Neural progenitor cell (in vitro differentiated cells): ENCODE measurements around the gene OR1E2. TPM values are rescaled to one million over a fixed set of nuclear protein-coding genes. Genes with fewer than 3 reads are reported as not detected.

Source experiments
- DNase-seq: peaks from one replicate; pipeline ENCODE4 v3.0.0-alpha.2; 2016; ENCODE audit warnings: low spot score
- H2AFZ ChIP-seq: fragments of 200-600 bp; sonication (generic); replicated peaks from 2 replicates; pipeline ENCODE4 v1.6.1; 2016; ENCODE audit warnings: antibody characterized with exemption
- H3F3A ChIP-seq: fragments of 200-600 bp; sonication (generic); 2 replicates; pipeline ENCODE4 v1.6.1; 2016; ENCODE audit warnings: antibody characterized with exemption, low read depth
- H3K27ac ChIP-seq: fragments of 200-600 bp; sonication (generic); 2 replicates; pipeline ENCODE4 v1.5.1; 2016; ENCODE audit warnings: mild to moderate bottlenecking
- H3K27me3 ChIP-seq: fragments of 200-600 bp; sonication (generic); 2 replicates; pipeline ENCODE4 v1.6.1; 2016; ENCODE audit warnings: mild to moderate bottlenecking, moderate library complexity
- H3K36me3 ChIP-seq: fragments of 200-600 bp; sonication (generic); 2 replicates; pipeline ENCODE4 v1.5.1; 2016
- H3K4me1 ChIP-seq: fragments of 200-600 bp; sonication (generic); 2 replicates; pipeline ENCODE4 v1.6.1; 2016; ENCODE audit warnings: mixed run types
- H3K4me2 ChIP-seq: fragments of 200-600 bp; sonication (generic); 2 replicates; pipeline ENCODE4 v1.6.1; 2016
- H3K4me3 ChIP-seq: fragments of 200-600 bp; sonication (generic); 2 replicates; pipeline ENCODE4 v1.5.1; 2016
- H3K79me2 ChIP-seq: fragments of 200-600 bp; sonication (generic); 2 replicates; pipeline ENCODE4 v1.6.1; 2016; ENCODE audit warnings: low read depth
- H3K9ac ChIP-seq: fragments of 200-600 bp; sonication (generic); 2 replicates; pipeline ENCODE4 v1.6.1; 2016
- H3K9me3 ChIP-seq: fragments of 200-600 bp; sonication (generic); 2 replicates; pipeline ENCODE4 v1.5.1; 2016; ENCODE audit warnings: low read depth
- H4K20me1 ChIP-seq: fragments of 200-600 bp; sonication (generic); 2 replicates; pipeline ENCODE4 v1.6.1; 2016; ENCODE audit warnings: low read depth
- H3K27ac Mint-ChIP-seq: 3 replicates; pipeline ENCODE4 v1.8.0; 2021; ENCODE audit warnings: mixed read lengths
- H3K27me3 Mint-ChIP-seq: 2 replicates; pipeline ENCODE4 v1.8.0; 2022; ENCODE audit warnings: low read depth, mild to moderate bottlenecking, inconsistent platforms, moderate library complexity, mixed read lengths; ENCODE audit not compliant: insufficient read depth
- H3K36me3 Mint-ChIP-seq: 3 replicates; pipeline ENCODE4 v1.8.0; 2021; ENCODE audit warnings: mixed read lengths
- H3K4me1 Mint-ChIP-seq: 3 replicates; pipeline ENCODE4 v1.8.0; 2021; ENCODE audit warnings: mixed read lengths
- H3K4me3 Mint-ChIP-seq: 3 replicates; pipeline ENCODE4 v1.8.0; 2021; ENCODE audit warnings: mild to moderate bottlenecking, moderate library complexity, mixed read lengths
- H3K9me3 Mint-ChIP-seq: 3 replicates; pipeline ENCODE4 v1.8.0; 2020; ENCODE audit warnings: mixed read lengths
- EZH2 ChIP-seq: fragments of 200-600 bp; sonication (generic); IDR thresholded peaks from 2 replicates; pipeline ENCODE4 v1.6.1; 2017; ENCODE audit warnings: antibody characterized with exemption, mild to moderate bottlenecking, moderate library complexity
- EZH2phosphoT487 ChIP-seq: fragments of 200-600 bp; sonication (generic); IDR thresholded peaks from 2 replicates; pipeline ENCODE4 v1.6.1; 2017; ENCODE audit warnings: antibody characterized with exemption
- total RNA-seq: library from RNA; depleted of rRNA; stranded (reverse); fragments of >200 nt; gene quantifications from 2 replicates; pipeline ENCODE4 v1.2.3, GENCODE V29; 2015; ENCODE audit warnings: low replicate concordance
- TF ChIP-seq, protein P1 (sequence below): fragments of 200-600 bp; sonication (generic); IDR thresholded peaks from 2 replicates; pipeline ENCODE4 v1.5.1; 2017; ENCODE audit warnings: antibody characterized with exemption, mild to moderate bottlenecking

The OR1E2 gene, protein sequence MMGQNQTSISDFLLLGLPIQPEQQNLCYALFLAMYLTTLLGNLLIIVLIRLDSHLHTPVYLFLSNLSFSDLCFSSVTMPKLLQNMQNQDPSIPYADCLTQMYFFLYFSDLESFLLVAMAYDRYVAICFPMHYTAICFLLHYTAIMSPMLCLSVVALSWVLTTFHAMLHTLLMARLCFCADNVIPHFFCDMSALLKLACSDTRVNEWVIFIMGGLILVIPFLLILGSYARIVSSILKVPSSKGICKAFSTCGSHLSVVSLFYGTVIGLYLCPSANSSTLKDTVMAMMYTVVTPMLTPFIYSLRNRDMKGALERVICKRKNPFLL
- not detected in 2 replicates for total RNA-seq

GRCh38 chr17:3433741-3434140, at the start of gene OR1E2:
OR1E2 (minus strand) TSS chr17:3433841; CDS start chr17:3433841, 0 bp downstream.
- H3F3A ChIP-seq = no peaks in the 10 kb centered on the region
- peaks cover 7% of the 10 kb centered on the region for H3K9me3 Mint-ChIP-seq
- TF ChIP-seq, protein P1, sequence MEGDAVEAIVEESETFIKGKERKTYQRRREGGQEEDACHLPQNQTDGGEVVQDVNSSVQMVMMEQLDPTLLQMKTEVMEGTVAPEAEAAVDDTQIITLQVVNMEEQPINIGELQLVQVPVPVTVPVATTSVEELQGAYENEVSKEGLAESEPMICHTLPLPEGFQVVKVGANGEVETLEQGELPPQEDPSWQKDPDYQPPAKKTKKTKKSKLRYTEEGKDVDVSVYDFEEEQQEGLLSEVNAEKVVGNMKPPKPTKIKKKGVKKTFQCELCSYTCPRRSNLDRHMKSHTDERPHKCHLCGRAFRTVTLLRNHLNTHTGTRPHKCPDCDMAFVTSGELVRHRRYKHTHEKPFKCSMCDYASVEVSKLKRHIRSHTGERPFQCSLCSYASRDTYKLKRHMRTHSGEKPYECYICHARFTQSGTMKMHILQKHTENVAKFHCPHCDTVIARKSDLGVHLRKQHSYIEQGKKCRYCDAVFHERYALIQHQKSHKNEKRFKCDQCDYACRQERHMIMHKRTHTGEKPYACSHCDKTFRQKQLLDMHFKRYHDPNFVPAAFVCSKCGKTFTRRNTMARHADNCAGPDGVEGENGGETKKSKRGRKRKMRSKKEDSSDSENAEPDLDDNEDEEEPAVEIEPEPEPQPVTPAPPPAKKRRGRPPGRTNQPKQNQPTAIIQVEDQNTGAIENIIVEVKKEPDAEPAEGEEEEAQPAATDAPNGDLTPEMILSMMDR = no peak
- no peak for TF ChIP-seq EZH2
- no peak for TF ChIP-seq EZH2phosphoT487
- H3K9ac ChIP-seq = no peak within 1 kb of the TSS
- peaks cover 4% of the 10 kb centered on the region for H3K27me3 Mint-ChIP-seq
- H3K4me3 ChIP-seq = no peak within 1 kb of the TSS
- no peaks in the 10 kb centered on the region for H4K20me1 ChIP-seq
- H3K4me1 Mint-ChIP-seq = no peaks in the 10 kb centered on the region
- H3K27ac ChIP-seq = no peak within 1 kb of the TSS
- no peaks in the 10 kb centered on the region for H3K27me3 ChIP-seq
- no peaks in the 10 kb centered on the region for H3K9me3 ChIP-seq
- H3K4me1 ChIP-seq = no peaks in the 10 kb centered on the region
- no peaks in the 10 kb centered on the region for H3K79me2 ChIP-seq
- H3K4me2 ChIP-seq = no peak within 1 kb of the TSS
- H3K27ac Mint-ChIP-seq = no peak within 1 kb of the TSS
- no peaks in the 10 kb centered on the region for H3K36me3 Mint-ChIP-seq
- DNase-seq = no peak
- no peaks in the 10 kb centered on the region for H3K36me3 ChIP-seq
- no peak within 1 kb of the TSS for H2AFZ ChIP-seq
- no peak within 1 kb of the TSS for H3K4me3 Mint-ChIP-seq

- no peaks in the 10 kb centered on the region for H3F3A ChIP-seq
- TF ChIP-seq EZH2 (no peak), EZH2phosphoT487 (no peak)
- TF ChIP-seq, protein P1 = no peak
- no peak overlapping the region for H3K9ac ChIP-seq
- no peak for DNase-seq
- no peak overlapping the region for H3K27ac ChIP-seq
- Mint-ChIP-seq H3K9me3 (no peaks in the 10 kb centered on the region), H3K4me1 (no peaks in the 10 kb centered on the region), H3K27ac (no peak overlapping the region), H3K36me3 (no peaks in the 10 kb centered on the region), H3K4me3 (no peak overlapping the region), H3K27me3 (peaks cover 6% of the 10 kb centered on the region)
- H3K27me3 ChIP-seq = no peaks in the 10 kb centered on the region
- H3K4me2 ChIP-seq = no peak overlapping the region
- H3K36me3 ChIP-seq = no peaks in the 10 kb centered on the region
- no peaks in the 10 kb centered on the region for H4K20me1 ChIP-seq
- no peak overlapping the region for H2AFZ ChIP-seq
- H3K4me1 ChIP-seq = no peaks in the 10 kb centered on the region
- no peaks in the 10 kb centered on the region for H3K9me3 ChIP-seq
- H3K4me3 ChIP-seq = no peak overlapping the region
- H3K79me2 ChIP-seq = no peaks in the 10 kb centered on the region
These were observed 49.2 kb upstream of the OR1E2 start for GRCh38 chr17:3482852-3483251.

GRCh38 chr17:3479988-3480387, 46.3 kb upstream of the OR1E2 start:
- no peaks in the 10 kb centered on the region for H3K4me1 ChIP-seq
- no peaks in the 10 kb centered on the region for H3K36me3 ChIP-seq
- H3K27ac ChIP-seq = no peak overlapping the region
- H3K4me3 ChIP-seq = no peak overlapping the region
- peaks cover 12% of the 10 kb centered on the region for H3K4me1 Mint-ChIP-seq
- H4K20me1 ChIP-seq = no peaks in the 10 kb centered on the region
- no peaks in the 10 kb centered on the region for H3K79me2 ChIP-seq
- H3K27me3 ChIP-seq = no peaks in the 10 kb centered on the region
- H3K9me3 ChIP-seq = no peaks in the 10 kb centered on the region
- no peak overlapping the region for H3K27ac Mint-ChIP-seq
- no peak overlapping the region for H2AFZ ChIP-seq
- no peak overlapping the region for H3K4me2 ChIP-seq
- no peak for TF ChIP-seq EZH2
- no peak for TF ChIP-seq EZH2phosphoT487
- TF ChIP-seq, protein P1 = no peak
- H3K4me3 Mint-ChIP-seq = no peak overlapping the region
- H3K27me3 Mint-ChIP-seq = peaks cover 2% of the 10 kb centered on the region
- H3K9me3 Mint-ChIP-seq = no peaks in the 10 kb centered on the region
- no peaks in the 10 kb centered on the region for H3F3A ChIP-seq
- no peak for DNase-seq
- H3K36me3 Mint-ChIP-seq = no peaks in the 10 kb centered on the region
- no peak overlapping the region for H3K9ac ChIP-seq
